ENCODE measurements around the gene SCUBE1.

DNA sequence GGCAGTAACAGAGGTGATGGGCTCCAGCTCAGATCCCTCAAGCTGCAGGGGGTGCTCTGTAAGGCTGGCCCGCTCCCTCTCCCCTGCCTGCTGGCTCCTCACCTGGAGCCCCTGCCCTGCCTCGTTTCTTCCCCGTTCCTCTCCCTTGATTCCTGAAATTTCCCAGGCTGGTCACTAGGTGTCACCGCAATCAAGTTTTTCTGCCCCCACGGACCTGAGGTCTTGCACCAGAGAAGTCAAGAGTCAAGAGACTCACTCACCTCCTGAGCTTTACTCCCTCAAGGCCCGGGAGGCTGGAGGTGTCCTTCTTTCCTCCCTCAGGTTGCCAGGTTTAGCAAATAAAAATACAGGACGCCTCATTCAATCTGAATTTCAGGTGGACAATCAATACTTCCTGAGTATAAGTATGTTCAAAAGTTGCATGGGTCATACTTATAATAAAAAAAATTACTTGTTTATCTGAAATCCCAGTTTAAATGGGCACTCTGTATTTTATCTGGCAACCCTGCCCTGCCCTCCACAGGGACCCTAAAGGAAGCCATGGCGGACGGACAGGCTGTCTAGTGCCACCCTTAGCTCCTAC lies 69.2 kb downstream of the SCUBE1 start:
- no peak for TF ChIP-seq EZH2 (IDR thresholded peaks at IDR 0.05)
- no peak for TF ChIP-seq POLR2AphosphoS5 (IDR thresholded peaks at IDR 0.05; ENCODE audit: borderline replicate concordance, low read depth, low read length)
- no peak for TF ChIP-seq FOXP2 (optimal IDR thresholded peaks at IDR 0.05; ENCODE audit: control extremely low read depth, extremely low read length, insufficient read depth)
